ENCODE measurements around the gene FAM13B.
"Not testable (repeated sequence)": the region's sequence is repeated elsewhere in the genome, so short reads cannot be mapped to it uniquely, and the experiment has no call there.

The FAM13B gene

DNA sequence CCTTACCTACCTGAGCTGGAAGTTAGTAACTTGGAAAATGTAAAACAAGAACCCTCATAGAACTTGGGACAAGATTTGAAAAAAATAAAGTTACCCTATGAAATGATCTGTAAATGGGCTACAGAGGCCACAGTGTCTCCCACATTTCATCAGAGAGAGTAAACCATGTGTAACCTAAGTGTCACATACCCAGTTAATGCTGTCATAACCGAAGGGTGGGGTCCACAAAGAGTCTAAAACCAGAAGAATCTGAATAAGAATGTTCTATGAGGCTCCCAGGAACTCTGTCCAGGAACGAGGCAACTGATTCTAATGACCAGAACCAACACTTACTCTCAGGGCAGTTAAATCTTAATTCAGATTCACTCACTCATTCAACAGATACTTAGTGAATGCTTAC, 1.0 kb upstream of the FAM13B start:
- no peak for DNase-seq

- no peak for DNase-seq
These were observed 518 bp upstream of the FAM13B start for GRCh38 chr5:138033386-138033808.

GRCh38 chr5:138032028-138032571, 779 bp downstream of the FAM13B start:
- peak; percentile 75 for DNase-seq

DNA sequence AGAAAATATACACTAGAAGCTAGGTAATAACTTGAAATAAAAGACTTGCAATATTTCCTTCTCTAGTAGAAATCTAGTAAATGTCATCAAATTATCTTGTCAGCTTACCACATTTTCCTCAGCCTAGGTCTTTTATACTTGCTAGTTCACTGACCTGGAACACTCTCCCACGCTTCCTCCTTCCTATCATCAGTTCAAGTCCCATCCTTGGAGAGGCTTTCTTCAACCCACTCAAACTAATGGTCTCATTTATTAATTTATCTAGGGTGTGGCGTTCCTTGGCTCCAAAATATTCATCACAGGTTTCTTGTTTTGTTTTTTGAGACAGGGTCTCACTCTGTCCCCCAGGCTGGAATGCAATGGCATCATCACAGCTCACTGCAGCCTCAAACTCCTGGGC, 2.9 kb downstream of the FAM13B start:
- no peak for DNase-seq

GRCh38 chr5:138029501-138029900, 3.4 kb downstream of the FAM13B start:
- DNase-seq = no peak

DNA sequence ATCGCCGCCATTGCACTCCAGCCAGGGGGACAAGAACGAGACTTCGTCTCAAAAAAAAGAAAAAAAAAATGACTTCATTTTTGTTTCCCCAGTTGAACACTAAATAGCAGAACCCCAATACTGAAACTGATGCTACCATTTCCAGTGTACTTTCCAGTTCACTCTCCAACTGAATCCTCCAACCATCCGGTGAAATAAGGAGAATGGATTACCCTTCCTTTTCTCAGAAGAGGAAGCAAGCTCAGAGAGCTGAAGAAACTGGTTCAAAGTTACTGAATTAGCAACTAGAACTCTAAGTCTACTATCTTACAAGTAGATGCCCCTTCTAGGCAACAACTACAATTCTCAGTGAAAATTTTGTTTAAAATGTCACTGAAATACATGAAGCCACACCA, 3.9 kb downstream of the FAM13B start:
- no peak for DNase-seq

- not testable (repeated sequence) for DNase-seq
These were observed 4.5 kb downstream of the FAM13B start for GRCh38 chr5:138028262-138028970.

- DNase-seq = not testable (repeated sequence)
These were observed 6.1 kb downstream of the FAM13B start for GRCh38 chr5:138026793-138027192.

- DNase-seq = no peak
These were observed 7.6 kb downstream of the FAM13B start for GRCh38 chr5:138025285-138025684.

DNA sequence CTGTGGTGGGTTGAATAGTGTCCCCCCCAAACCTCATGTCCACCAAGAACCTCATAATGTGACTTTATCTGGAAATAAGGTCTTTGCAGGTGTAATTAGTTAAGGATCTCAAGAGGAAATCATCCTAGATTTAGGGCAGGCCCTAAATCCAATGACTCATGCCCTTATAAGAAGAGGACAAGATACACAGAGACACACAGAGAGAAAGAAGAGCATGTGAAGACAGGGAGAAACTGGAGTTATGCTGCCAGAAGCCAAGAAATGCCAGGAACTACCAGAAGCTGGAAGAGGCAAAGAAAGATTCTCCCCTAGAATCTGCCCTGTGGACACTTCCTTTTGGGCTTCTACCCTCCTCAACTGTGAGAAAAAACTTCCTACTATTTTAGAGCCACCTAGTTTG, 8.8 kb downstream of the FAM13B start:
- no peak for DNase-seq

DNA sequence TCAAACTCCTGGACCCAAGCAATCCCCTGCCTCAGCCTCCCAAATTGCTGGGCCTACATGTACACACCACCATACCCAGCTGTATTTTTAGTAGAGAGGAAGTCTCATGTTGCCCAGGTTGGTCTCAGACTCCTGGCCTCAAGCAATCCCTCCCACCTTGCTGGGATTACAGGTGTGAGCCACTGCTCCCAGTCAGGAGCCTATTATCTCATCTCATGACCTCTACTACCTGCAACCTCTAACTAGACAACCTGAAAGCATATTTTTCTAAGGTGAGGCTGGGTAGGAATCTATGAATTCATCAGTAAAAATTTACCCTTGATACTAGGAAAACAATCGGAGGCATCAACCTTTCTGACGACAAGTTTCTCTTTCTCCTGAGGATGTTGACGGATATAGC, 10.0 kb downstream of the FAM13B start:
- DNase-seq = no peak

GRCh38 chr5:138021771-138022170, 11.1 kb downstream of the FAM13B start:
- no peak for DNase-seq

DNA sequence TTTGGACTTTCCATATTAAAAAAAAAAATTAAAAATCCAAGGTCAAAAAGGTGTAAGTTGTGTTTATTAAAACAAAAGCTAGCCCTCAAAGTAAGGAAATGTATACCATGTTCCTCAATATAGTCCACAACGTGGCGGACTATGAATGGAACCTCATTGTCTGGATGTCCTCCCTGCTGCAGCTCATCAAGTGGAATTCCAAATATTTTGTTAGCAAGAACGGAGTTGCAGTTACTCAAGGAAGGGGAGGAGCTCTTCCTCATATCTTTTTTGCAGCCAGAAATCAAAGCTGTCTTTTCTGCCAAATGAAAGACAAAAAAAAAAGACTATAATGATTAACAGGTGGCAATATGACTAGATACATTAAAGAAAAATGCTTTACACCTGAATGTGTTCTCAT, 14.0 kb downstream of the FAM13B start:
- no peak for DNase-seq

- DNase-seq = no peak
These were observed 17.0 kb downstream of the FAM13B start for GRCh38 chr5:138015916-138016315.

GRCh38 chr5:138011991-138012390, 20.9 kb downstream of the FAM13B start:
- no peak for DNase-seq

DNA sequence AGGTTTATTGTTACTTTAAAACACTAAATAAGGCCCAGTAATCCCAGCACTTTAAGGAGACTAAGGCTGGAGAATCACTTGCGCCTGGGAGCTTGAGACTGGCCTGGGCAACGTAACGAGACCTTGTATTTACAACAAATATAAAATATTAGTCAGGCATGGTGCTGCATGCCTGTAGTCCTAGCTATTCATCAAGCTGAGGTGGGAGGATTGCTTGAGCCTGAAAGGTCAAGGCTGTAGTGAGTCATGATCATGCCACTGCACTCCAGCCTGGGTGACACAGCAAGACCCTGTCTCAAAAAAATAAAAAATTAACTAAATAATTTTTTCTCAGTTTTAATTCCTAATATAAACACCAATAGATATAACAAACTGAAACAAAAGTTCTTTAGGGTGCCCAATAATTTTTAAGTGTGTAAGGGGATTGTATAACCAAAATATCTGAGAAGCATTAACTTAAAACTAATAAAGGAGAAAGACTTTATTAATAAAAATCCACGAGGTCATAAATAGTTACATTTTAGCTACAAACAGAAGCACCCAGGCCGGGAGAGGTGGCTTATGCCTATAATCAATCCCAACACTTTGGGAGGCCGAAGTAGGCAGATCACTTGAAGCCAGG, 32.7 kb downstream of the FAM13B start:
- DNase-seq = no peak

DNA sequence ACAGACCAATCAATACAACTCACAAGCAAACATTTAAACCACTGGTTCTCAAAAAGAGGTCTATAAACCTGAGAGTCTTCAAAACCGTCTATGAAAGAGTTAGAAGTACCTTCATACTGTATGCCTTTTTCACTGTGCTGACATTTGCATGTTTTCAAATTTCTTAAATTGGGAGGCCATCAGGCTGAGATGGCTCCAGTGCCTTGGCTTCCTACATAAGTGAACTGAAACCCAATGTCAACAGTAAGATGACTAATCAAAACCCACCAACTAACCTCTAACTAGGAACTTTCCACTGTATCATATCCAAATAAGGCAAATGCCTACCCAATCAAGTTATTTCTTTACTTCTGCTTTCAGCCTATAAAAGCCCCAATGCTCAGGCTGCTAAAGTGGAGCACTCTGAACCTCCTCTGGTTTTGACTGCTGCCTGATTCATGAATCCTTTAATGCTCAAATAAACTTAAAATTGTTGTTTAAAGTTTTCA, 35.1 kb downstream of the FAM13B start:
- DNase-seq = no peak

GRCh38 chr5:137995749-137996128, 37.1 kb downstream of the FAM13B start:
- DNase-seq = no peak

DNA sequence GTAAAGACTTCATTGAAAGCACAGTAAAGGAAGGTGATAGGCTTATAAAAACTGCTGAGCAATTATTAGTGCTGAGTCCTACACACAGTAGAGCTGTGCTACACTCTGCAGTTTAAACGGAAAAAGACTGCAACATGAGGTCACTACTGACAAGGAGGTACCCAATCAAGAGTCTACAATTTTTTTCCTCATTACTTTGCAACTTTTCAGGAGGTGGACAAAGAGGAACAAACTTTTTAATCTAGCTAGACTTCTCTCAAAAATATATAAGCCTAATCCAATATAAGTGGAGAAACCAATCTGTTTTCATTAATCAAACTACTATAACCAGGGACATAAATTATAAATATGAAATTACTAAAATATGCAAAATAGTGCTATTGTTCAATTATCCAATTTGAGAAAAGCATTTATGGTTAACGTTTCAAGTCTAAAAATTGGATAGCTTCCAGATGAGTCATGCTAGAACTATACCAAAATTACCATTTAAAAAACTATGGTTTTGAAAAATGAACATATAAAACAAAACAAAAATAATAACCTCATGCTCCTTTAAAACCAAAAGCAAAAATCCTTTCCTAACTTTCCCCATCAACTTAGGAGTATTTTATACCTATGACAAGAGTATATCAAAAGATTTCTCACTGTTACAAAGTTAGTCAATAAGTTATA, 37.7 kb downstream of the FAM13B start:
- DNase-seq = no peak

DNA sequence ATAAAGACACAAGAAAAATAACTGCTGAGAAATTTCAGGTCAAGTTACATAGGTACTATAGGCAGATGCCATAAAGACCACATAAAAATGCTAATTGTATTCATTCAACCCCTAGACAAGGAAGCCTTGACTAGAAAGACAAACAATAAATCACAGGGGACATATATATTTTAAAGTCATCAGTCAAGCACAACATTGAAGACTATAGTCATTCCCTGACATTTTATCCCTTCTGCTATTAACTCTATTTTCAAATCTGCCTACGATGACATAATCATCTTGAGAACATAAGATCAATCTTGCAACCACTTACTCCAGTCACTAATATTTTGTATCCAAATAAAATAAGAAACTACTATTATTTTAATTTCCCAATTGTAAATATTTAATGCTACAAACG, 38.3 kb downstream of the FAM13B start:
- no peak for DNase-seq

- DNase-seq = no peak
These were observed 43.5 kb downstream of the FAM13B start for GRCh38 chr5:137989419-137989818.

DNA sequence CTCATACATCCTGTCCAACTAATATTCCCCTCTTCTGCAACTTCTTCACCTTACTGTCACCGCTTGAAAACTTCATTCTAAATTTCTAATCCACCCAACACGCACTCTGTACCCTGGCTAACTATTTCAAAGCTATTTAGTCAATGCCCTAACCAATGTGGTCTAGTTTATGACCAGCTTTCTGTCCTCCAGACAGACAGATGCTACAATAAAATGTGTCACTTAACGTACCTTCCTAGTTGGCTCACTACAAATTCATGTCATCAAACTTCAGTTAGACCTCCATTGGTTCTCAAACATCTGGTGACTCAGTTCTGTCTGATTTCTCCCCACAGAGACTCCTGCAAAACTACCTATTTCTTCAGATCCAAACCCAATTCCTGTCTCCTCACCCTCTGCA, 57.7 kb downstream of the FAM13B start:
- no peak for DNase-seq

DNA sequence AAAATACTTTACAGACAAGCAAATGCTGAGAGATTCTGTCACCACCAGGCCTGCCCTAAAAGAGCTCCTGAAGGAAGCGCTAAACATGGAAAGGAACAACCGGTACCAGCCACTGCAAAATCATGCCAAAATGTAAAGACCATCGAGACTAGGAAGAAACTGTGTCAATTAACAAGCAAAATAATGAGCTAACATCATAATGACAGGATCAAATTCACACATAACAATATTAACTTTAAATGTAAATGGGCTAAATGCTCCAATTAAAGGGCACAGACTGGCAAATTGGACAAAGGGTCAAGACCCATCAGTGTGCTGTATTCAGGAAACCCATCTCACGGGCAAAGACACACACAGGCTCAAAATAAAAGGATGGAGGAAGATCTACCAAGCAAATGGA, 62.5 kb downstream of the FAM13B start:
- DNase-seq = not testable (repeated sequence)

DNA sequence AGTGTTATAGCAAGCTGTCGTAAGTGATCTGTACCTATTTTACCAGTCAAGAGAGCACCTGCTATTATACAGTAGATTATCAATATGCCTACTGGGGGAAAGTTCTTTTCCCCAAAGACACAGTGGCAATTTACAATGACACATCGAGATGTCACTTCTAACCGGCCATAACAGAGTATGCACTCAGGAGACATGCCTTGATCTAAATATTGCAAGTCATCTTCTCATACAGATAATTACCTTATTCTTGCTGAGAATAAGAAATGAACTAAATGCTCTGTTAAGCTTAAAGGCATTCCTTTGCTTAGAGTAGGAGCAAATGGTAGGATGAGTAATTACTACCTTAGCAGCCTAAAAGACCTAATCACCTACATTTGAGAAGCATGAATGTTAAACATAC, 72.1 kb downstream of the FAM13B start:
- DNase-seq = no peak
